HG03066 (cell line): ENCODE data around the gene PPP1R16B.
A peak's percentile ranks its signal among the peaks of the same experiment; 100 is the strongest.

Experiments
- ATAC-seq: cut with Tn5 transposase; IDR thresholded peaks from one replicate; pipeline ENCODE4 v1.9.1; 2021; ENCODE audit warnings: low read depth; ENCODE audit not compliant: unreplicated experiment

Gene PPP1R16B

GRCh38 chr20:38926142-38926933 lies 120.8 kb downstream of the PPP1R16B start, which contains the start of gene FAM83D:
Gene FAM83D, plus strand, starts transcription at chr20:38926417. Its CDS starts 26 bp downstream, at chr20:38926443.
- peak; percentile 91 for ATAC-seq

GRCh38 chr20:38926934-38927616 lies 121.6 kb downstream of the PPP1R16B start:
- no peak for ATAC-seq

GRCh38 chr20:38927902-38928578 lies 122.5 kb downstream of the PPP1R16B start:
- ATAC-seq, result no peak

GRCh38 chr20:38930242-38930569 lies 124.7 kb downstream of the PPP1R16B start:
- no peak for ATAC-seq

- no peak for ATAC-seq
Observed at GRCh38 chr20:38931984-38932383, 126.5 kb downstream of the PPP1R16B start.

- no peak for ATAC-seq
Observed at GRCh38 chr20:38932457-38933120, 127.1 kb downstream of the PPP1R16B start.

- no peak for ATAC-seq
Observed at GRCh38 chr20:38934530-38934929, 129.0 kb downstream of the PPP1R16B start.

- no peak for ATAC-seq
Observed at GRCh38 chr20:38935285-38935684, 129.8 kb downstream of the PPP1R16B start.

- no peak for ATAC-seq
Observed at GRCh38 chr20:38935967-38936407, 130.5 kb downstream of the PPP1R16B start.

- ATAC-seq, result no peak
Observed at GRCh38 chr20:38937000-38937399, 131.5 kb downstream of the PPP1R16B start.

GRCh38 chr20:38937978-38938473 lies 132.5 kb downstream of the PPP1R16B start:
- no peak for ATAC-seq

GRCh38 chr20:38939686-38940085 lies 134.2 kb downstream of the PPP1R16B start:
- no peak for ATAC-seq

GRCh38 chr20:38940644-38941043 lies 135.1 kb downstream of the PPP1R16B start:
- ATAC-seq, result no peak

GRCh38 chr20:38941726-38942389 lies 136.4 kb downstream of the PPP1R16B start:
- ATAC-seq, result no peak

GRCh38 chr20:38945012-38945411 lies 139.5 kb downstream of the PPP1R16B start:
- ATAC-seq, result no peak

GRCh38 chr20:38946836-38947235 lies 141.3 kb downstream of the PPP1R16B start:
- no peak for ATAC-seq

- no peak for ATAC-seq
Observed at GRCh38 chr20:38947931-38948362, 142.4 kb downstream of the PPP1R16B start.

- no peak for ATAC-seq
Observed at GRCh38 chr20:38950254-38950653, 144.8 kb downstream of the PPP1R16B start.

- ATAC-seq, result no peak
Observed at GRCh38 chr20:38951611-38952010, 146.1 kb downstream of the PPP1R16B start.

- ATAC-seq, result no peak
Observed at GRCh38 chr20:38952153-38952552, 146.7 kb downstream of the PPP1R16B start.
